Endothelial cell of umbilical vein (primary cell): ENCODE measurements around the gene PLAAT2.

ENCODE experiments used
- CTCF ChIP-seq, 2 donors: IDR thresholded peaks; 1 replicate in 1 of 2; 2 replicates in 1 of 2; pipeline ENCODE4 v1.5.1; 2011; ENCODE audit warnings: low read length in 2 of 2, mild to moderate bottlenecking in 2 of 2, moderate library complexity in 2 of 2, control low read depth in 1 of 2, inconsistent platforms in 1 of 2, low read depth in 1 of 2; ENCODE audit not compliant: insufficient read depth in 1 of 2; ENCODE audit errors: extremely low read depth in 1 of 2
- JUN ChIP-seq: IDR thresholded peaks from 2 replicates; pipeline ENCODE4 v1.6.1; 2011; ENCODE audit warnings: borderline replicate concordance, low read depth; ENCODE audit not compliant: insufficient read length, insufficient read depth

- TF ChIP-seq CTCF (IDR thresholded peaks at IDR 0.05; ENCODE audit: extremely low read depth in 1 of 2, insufficient read depth in 1 of 2, low read depth in 1 of 2, low read length in 2 of 2): no peak
- no peak for TF ChIP-seq JUN
Observed at GRCh38 chr11:63595296-63595695, 32.1 kb upstream of the PLAAT2 start.
